HCT116 (cell line): ENCODE results near the gene CMTM2. TPM values are rescaled to one million over a fixed set of nuclear protein-coding genes. Genes with fewer than 3 reads are reported as not detected.

Experiments
- ATAC-seq: fragments of 200-7000 bp; cut with Tn5 transposase; 2 replicates; pipeline ENCODE4 v1.9.1; 2020; ENCODE audit warnings: mild to moderate bottlenecking, moderate library complexity
- BruUV-seq: library from RNA; stranded (reverse); fragments of 400-500 nt; replicated peaks from 2 replicates; lab custom pipeline; 2021; lab: Mats Ljungman, UMichigan
- CTCF ChIA-PET: fragments of 300-600 bp; sonication (Branson Sonifier 250); formaldehyde crosslinking; loops from one replicate; lab custom pipeline; 2021; ENCODE audit warnings: antibody characterized with exemption; lab: Charles Lee
- POLR2A ChIA-PET: fragments of 300-600, 350-600 bp; sonication (Branson Sonifier 250); formaldehyde crosslinking; loops from one replicate; lab custom pipeline; 2021; ENCODE audit warnings: antibody characterized with exemption; lab: Charles Lee
- RAD21 ChIA-PET, 2 experiments: fragments of 300-600 bp; sonication (Branson Sonifier 250); formaldehyde crosslinking; loops; one replicate each; lab custom pipeline; 2023; ENCODE audit warnings: low total read pairs in 2 of 2; ENCODE audit not compliant: uncharacterized antibody in 2 of 2, unreplicated experiment in 2 of 2, low non-redundant PET in 1 of 2; lab: Charles Lee
- DNase-seq: peaks from one replicate; pipeline ENCODE4 v3.0.0-alpha.2; 2010; ENCODE audit warnings: low read depth, low spot score
- H2AFZ ChIP-seq: fragments of 200-600 bp; shearing (Covaris generic), sonication (generic); 2 replicates; pipeline ENCODE4 v1.6.1; 2017; ENCODE audit warnings: low read depth, mixed run types, mixed read lengths, antibody characterized with exemption, low read length; ENCODE audit not compliant: poor library complexity, severe bottlenecking
- H3K27ac ChIP-seq: 2 replicates; pipeline ENCODE4 v1.5.1; 2012; ENCODE audit warnings: low read depth, low read length
- H3K27me3 ChIP-seq: fragments of 200-600 bp; sonication (generic); 2 replicates; pipeline ENCODE4 v1.6.1; 2016; ENCODE audit warnings: mixed run types, low read length, mixed read lengths; ENCODE audit not compliant: insufficient read depth
- H3K36me3 ChIP-seq, 2 experiments: fragments of 200-500 bp in 1 of 2; fragments of 200-600 bp in 1 of 2; sonication (Bioruptor generic) in 1 of 2; sonication (generic) in 1 of 2; 2 replicates each; pipeline versions ENCODE4 v1.5.1 to v1.6.1; 2014 to 2016; ENCODE audit warnings: low read length in 2 of 2, inconsistent platforms in 1 of 2, mixed read lengths in 1 of 2, mixed run types in 1 of 2; ENCODE audit not compliant: insufficient read depth in 2 of 2, control insufficient read depth in 1 of 2
- H3K4me1 ChIP-seq, 2 experiments: fragments of 200-600 bp in 1 of 2; sonication (generic) in 1 of 2; 2 replicates each; pipeline versions ENCODE4 v1.5.1 to v1.6.1; 2012 to 2017; ENCODE audit warnings: low read length in 2 of 2, inconsistent platforms in 1 of 2, mild to moderate bottlenecking in 1 of 2, mixed read lengths in 1 of 2, mixed run types in 1 of 2, moderate library complexity in 1 of 2; ENCODE audit not compliant: insufficient read depth in 2 of 2, control insufficient read depth in 1 of 2
- H3K4me2 ChIP-seq: fragments of 200-600 bp; sonication (generic); 2 replicates; pipeline ENCODE4 v1.6.1; 2017; ENCODE audit warnings: mixed run types, low read length, mixed read lengths
- H3K4me3 ChIP-seq, 2 experiments: fragments of 200-600 bp in 1 of 2; sonication (generic) in 1 of 2; replicated peaks in 1 of 2; 2 replicates each; pipeline ENCODE4 v1.5.1; 2011 to 2016; ENCODE audit warnings: low read length in 2 of 2, control low read depth in 1 of 2, low read depth in 1 of 2, mild to moderate bottlenecking in 1 of 2, mixed read lengths in 1 of 2, mixed run types in 1 of 2
- H3K79me2 ChIP-seq: fragments of 200-600 bp; sonication (generic); 2 replicates; pipeline ENCODE4 v1.6.1; 2017; ENCODE audit warnings: mild to moderate bottlenecking, mixed run types, low read length, moderate library complexity, mixed read lengths; ENCODE audit not compliant: insufficient read depth
- H3K9ac ChIP-seq: fragments of 200-600 bp; sonication (generic); 2 replicates; pipeline ENCODE4 v1.6.1; 2016; ENCODE audit warnings: low read length, mixed read lengths
- H3K9me2 ChIP-seq: fragments of 200-600 bp; sonication (generic), shearing (Covaris generic); 2 replicates; pipeline ENCODE4 v1.6.1; 2017; ENCODE audit warnings: mixed run types, mild to moderate bottlenecking, moderate library complexity; ENCODE audit not compliant: insufficient read depth
- H3K9me3 ChIP-seq, 2 experiments: fragments of 200-500 bp in 1 of 2; fragments of 200-600 bp in 1 of 2; sonication (Bioruptor generic) in 1 of 2; sonication (generic) in 1 of 2; 2 replicates each; pipeline ENCODE4 v1.6.1; 2014 to 2017; ENCODE audit warnings: low read length in 2 of 2, mixed read lengths in 2 of 2, inconsistent platforms in 1 of 2, low read depth in 1 of 2, mild to moderate bottlenecking in 1 of 2, mixed run types in 1 of 2, moderate library complexity in 1 of 2; ENCODE audit not compliant: control insufficient read depth in 1 of 2, insufficient read depth in 1 of 2
- H4K20me1 ChIP-seq: fragments of 200-600 bp; sonication (generic), shearing (Covaris generic); 2 replicates; pipeline ENCODE4 v1.6.1; 2017; ENCODE audit warnings: mixed run types, mild to moderate bottlenecking, moderate library complexity; ENCODE audit not compliant: insufficient read depth
- CEBPB ChIP-seq: IDR thresholded peaks from 2 replicates; pipeline ENCODE4 v1.6.1; 2012; ENCODE audit warnings: low read depth
- intact Hi-C: fragments of 100-400 bp; cut with micrococcal nuclease; formaldehyde crosslinking; loops from 2 replicates; pipeline ENCODE4 v1.10.0; 2022
- total RNA-seq: library from RNA; stranded (reverse); gene quantifications from one replicate; pipeline ENCODE4 v1.2.1, GENCODE V29; 2021; ENCODE audit not compliant: unreplicated experiment
- TF ChIP-seq, protein P1 (sequence below): IDR thresholded peaks from 2 replicates; pipeline ENCODE4 v1.6.1; 2012

Gene CMTM2
- total RNA-seq, 1 experiment from 2014 or later, result 0.42 TPM

DNA sequence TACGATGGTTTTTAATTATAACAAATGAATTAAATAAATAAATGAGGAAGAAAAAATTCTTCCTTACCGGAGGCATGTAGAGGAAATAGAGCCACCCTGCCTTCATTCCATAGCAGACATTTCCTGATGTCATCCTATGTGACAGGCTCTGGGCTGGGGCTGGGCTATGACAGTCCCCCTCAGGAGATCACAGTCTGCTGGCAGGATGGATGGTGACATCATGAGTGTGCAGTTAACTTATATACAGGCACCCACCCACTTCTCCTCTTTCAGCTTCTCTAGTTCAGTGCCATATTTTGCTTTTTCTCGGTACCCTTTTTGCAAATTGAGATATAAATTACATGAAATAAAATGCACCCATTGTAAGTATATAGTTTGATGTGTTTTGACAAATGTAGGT lies 18.8 kb downstream of the CMTM2 start:
- H2AFZ ChIP-seq, result no peak overlapping the region
- no peaks in the 10 kb centered on the region for H3K9me2 ChIP-seq
- H3K4me3 ChIP-seq, result no peak overlapping the region
- H3K27ac ChIP-seq, result no peak overlapping the region
- CTCF ChIA-PET, result interaction anchor here (1.9 kb wide), 1 partner anchor 10 kb away, joined by 11 read pairs; no protein-coding TSS in a partner anchor
- POLR2A ChIA-PET, result no interaction called here
- no peaks in the 10 kb centered on the region for H3K36me3 ChIP-seq
- no peaks in the 10 kb centered on the region for H3K79me2 ChIP-seq
- H3K4me2 ChIP-seq, result no peak overlapping the region
- ATAC-seq, result no peak
- DNase-seq, result no peak
- intact Hi-C loops, result no loop called here
- H3K4me1 ChIP-seq, result no peaks in the 10 kb centered on the region
- H4K20me1 ChIP-seq, result no peaks in the 10 kb centered on the region
- no peaks in the 10 kb centered on the region for H3K9me3 ChIP-seq
- no peak overlapping the region for H3K9ac ChIP-seq
- BruUV-seq, result no TSS peak
- H3K27me3 ChIP-seq, result no peaks in the 10 kb centered on the region
- TF ChIP-seq CEBPB, result no peak
- RAD21 ChIA-PET, result no interaction called here

GRCh38 chr16:66599726-66600125 lies 20.5 kb downstream of the CMTM2 start:
- Histone ChIP-seq H2AFZ (no peak overlapping the region), H3K4me1 (peaks cover 7 to 9% of the 10 kb centered on the region in 2 experiments; a peak in 3 of 4 replicates), H3K4me2 (no peak overlapping the region), H3K9me2 (no peaks in the 10 kb centered on the region), H3K27me3 (no peaks in the 10 kb centered on the region), H3K9me3 (no peaks in the 10 kb centered on the region), H3K36me3 (no peaks in the 10 kb centered on the region), H3K9ac (no peak overlapping the region), H4K20me1 (no peaks in the 10 kb centered on the region), H3K79me2 (no peaks in the 10 kb centered on the region), H3K27ac (no peak overlapping the region), H3K4me3 (no peak overlapping the region)
- ChIA-PET CTCF (interaction anchor here (0.7 to 1.7 kb wide), 2 partner anchors 9 to 192 kb away, joined by 3 to 5 read pairs; no protein-coding TSS in a partner anchor), RAD21 (no interaction called here), POLR2A (no interaction called here)
- intact Hi-C loops, result no loop called here
- no peak for DNase-seq
- TF ChIP-seq, protein P1, sequence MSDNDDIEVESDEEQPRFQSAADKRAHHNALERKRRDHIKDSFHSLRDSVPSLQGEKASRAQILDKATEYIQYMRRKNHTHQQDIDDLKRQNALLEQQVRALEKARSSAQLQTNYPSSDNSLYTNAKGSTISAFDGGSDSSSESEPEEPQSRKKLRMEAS, result no peak
- no TSS peak for BruUV-seq
- ATAC-seq, result no peak
